Measurements from ENCODE around the gene ANKRD28.
"Not testable (repeated sequence)": the region's sequence is repeated elsewhere in the genome, so short reads cannot be mapped to it uniquely, and the experiment has no call there.

The ANKRD28 gene

DNA sequence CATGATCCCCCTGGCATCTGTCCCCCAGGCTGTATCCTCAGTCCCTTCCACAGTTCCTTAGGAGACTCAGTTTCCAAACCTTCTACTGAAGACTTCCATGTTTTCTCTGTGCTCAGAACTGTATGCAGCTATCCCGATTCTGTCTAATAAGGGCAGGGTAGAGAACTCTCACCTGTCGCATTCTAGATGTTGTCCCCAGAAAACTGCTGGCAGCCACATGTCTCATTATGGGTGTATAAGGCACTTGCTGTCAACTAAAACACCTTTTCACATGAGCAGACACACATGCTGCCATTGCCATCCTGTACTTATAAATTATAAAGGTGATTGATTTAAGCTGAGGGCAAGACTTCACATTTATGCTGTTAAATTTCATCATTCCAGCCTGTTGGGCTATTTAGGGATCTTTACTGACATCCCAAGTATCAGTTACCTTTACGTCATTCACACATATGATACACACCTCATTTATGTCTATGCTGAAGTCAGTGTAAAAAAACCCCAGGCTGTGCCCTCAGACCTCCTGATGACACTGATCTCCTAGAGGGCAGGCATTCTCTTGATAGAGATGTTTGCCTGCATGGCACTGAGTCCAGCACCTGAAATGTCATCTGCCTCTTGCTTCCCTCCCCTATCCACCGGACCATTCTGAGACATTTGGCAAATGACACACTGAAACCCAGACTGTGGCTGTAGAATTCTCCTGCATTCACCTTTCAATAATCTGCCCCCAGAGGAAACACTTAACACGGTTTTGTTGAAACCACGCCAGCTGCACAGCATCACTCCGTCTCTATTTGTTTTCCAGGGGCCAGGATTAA is 160.4 kb downstream of the ANKRD28 start:
- no peak for DNase-seq

DNA sequence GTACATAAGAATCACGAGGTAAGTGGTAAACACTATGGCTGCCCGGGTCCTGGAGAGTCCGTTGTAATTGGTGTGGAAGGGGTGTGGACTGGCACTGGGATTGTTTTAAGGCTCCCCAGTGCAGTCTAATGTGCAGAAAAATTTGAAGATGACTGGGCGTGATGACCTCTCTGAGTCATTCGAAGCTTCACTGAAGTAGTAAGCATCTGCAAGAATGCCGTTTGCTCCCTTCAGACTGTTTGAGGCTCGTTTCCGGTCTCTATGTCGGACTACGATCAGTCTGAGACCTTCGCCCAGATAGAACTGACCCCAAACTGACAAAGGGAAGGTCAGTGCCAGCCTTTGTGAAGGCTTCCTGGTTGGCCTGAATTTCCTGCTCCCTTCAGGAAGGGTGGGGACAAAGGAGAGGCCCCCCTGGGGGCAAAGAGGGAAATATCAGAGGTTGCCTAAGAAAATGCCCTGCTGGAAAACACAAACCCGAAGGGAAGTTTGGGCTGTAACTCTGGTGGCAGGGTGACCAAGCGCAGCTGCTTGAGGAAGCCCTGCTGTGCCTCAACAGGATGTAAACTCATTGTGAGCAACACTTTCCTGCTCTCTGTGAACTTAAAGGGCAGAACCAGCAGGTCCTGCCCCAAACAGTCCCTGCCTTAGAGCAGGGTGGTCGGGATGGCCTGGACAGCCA is 161.6 kb downstream of the ANKRD28 start:
- DNase-seq: no peak

DNA sequence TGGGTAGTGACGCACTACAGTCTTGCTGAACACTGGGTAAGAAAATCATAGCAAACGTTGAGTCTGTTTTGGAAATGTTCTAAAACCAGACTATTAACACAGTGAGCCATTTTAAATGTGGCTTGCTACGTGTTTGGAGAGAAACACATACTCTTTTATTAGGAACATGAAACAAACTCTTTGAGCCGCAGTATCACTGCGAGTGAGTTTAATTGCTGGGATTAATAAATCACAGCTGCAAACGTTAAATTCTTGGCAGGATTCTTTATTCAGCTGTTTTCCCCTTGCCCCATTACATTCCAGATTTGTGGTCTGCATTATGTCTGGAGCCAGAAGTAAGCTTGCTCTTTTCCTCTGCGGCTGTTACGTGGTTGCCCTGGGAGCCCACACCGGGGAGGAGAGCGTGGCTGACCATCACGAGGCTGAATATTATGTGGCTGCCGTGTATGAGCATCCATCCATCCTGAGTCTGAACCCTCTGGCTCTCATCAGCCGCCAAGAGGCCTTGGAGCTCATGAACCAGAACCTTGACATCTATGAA is 162.6 kb downstream of the ANKRD28 start:
- DNase-seq: peak in 13 of 51 donors; percentile 8 to 77 (median 27)

DNA sequence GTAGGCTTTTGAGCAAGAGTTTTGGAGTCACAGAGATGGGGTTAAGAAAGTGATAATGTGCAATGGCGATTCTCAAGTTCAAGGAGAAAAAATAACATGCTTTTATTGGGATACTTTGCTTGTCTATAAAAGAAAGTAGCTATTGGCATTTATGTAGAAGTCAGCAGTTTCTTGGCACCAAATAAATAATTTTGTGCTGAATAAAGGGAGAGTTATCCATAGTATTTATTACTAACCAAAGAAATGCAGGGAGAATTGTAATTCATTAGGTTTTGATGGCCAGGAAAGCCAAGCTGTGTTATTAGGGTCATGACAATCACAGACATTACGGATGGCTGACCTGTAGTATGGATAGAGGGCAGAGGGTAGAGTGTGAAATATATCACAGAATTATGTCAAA is 163.1 kb downstream of the ANKRD28 start:
- DNase-seq: no peak

DNA sequence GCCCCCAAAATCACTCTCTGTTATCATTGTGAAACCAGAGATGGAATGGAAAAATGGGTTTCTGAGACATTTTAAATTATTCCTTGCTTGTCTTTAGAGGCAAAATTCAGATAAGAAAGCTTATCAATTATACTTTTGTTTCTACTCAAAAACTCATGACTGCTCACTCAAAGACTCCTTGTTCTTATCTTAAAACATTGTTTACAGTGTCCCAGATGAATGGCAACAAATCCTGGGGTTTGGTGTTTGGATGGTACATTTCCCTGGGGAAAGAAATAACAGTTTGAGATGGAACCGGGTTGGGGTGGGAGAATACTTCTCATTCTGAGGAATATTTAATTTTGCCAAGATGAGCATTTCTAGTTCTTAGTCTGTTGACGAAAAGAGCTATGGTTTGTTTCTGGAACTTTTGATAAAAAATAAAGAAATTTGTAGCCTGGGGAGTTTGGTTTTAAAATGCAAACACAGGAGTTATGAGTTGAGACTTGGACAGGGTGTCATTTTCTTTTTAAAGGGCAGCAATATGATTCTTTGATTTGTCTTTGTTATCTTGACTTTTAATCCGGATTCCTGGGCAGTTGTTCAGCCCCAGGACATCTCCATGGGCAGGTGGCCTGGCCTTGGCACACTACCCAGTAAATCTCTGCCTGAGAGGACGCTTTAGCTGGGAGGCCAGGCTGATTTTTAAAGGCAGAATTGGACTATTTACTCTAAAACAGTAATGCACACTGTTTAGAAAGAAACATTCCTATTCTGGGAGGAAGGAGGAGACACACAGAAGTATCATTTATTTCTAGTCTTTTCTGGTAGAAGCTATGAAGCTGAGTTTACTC is 163.8 kb downstream of the ANKRD28 start:
- peak in 8 of 51 donors; percentile 21 to 66 (median 26) for DNase-seq

DNA sequence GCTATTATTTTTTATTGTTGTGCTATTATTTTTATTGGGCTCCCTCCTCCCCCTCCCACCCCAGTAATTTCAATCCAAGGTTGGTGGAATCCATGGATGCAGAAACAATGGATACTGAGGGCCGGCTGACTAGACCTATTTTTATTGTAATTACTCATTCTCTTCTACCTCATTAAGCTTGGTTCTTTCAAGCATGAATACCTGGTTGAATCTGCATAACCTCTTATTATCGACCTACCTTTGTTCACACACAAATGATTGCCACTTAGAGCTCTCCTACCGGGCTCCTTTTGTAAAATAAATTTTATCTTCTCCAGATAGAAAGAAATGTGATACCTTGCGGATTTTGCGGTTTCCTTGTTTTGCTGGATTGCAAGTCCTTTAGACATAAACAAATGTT is 164.6 kb downstream of the ANKRD28 start:
- DNase-seq: peak in 1 of 51 donors; percentile 30

DNA sequence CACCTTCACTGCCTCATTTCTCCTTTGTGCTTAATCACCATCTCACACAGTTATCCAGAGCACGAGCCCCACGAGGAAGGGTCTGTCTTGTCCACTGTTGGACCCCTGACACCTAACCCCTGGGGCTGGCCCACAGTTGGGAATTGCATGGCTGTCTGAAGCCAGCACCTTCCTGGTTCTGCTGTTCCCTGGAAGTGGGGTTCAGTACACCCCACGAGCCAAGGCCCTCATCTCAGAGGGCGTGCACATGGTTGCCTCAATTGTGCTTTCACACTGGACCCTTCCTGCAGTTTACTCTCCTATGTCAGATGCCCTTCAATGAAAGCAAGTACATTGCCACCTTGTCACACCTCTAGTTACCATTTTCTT is 165.6 kb downstream of the ANKRD28 start:
- DNase-seq: no peak

DNA sequence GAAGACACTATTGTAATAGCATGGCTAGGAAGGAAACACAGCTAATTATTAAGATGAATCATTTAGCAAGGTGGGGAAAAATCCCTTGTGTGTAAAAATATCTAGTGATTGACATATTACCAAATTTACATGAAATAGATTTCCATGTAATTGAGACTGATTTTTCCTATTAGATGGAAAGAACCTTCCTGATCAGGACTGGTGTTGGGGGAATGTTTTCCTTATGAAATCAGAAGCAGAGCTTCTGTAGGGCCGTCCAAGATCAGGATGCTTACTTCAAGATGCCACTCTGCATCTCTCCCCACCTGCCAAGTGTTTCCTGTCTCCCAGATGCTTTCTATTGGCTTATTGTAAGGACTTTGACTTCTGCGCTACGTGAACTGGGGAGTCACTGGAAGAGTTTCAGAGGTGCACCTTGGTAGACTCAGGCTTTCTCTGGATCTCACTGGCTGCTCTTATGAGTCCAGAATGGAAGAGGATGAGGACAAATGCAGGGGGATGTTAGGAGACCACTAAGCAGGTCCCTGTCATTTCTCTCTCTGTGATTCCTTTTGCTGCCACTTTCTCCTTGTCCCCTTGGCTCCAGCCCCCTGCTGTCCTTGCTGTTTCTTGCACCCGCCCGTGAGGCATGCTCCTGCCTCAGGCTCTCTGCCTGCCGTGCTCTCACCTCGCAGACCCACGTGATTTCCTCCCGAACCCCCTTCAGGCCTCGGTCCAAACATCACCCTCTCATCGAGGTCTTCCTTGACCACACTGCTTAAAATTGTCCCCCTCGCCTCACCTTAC is 166.2 kb downstream of the ANKRD28 start:
- DNase-seq: no peak

DNA sequence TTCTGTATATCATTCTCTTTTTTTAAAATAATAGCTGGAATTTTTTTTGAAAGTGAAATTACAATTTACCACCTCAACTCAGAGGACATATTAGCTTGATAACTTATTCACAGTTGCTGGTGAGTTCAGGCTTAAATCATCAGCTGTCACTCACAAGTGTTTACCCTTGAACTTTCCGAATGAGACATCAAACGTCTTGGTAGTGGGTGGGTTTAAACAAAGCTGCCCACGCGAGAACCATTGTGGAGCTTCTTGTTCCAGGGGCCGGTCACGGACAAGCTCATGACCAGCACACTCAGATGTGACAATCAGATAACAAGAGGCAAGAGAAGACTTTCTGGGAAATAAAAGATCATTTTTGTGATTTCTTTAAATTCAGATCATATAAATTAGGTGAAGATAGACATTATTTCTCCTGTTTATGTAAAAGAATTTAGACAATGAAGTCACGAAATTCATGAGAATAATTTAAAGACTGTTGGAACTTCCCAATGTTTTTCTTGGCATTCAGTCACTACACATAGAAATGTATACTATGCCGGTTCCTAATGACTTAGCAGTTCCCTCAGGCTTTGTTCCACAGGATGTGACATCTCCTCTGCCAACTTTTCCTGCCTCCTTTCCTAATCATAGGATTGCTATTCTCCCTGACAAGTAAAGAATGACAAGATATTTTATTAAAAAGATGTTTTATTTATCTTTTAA is 167.0 kb downstream of the ANKRD28 start:
- peak in 3 of 51 donors; percentile 33 to 77 (median 36) for DNase-seq

DNA sequence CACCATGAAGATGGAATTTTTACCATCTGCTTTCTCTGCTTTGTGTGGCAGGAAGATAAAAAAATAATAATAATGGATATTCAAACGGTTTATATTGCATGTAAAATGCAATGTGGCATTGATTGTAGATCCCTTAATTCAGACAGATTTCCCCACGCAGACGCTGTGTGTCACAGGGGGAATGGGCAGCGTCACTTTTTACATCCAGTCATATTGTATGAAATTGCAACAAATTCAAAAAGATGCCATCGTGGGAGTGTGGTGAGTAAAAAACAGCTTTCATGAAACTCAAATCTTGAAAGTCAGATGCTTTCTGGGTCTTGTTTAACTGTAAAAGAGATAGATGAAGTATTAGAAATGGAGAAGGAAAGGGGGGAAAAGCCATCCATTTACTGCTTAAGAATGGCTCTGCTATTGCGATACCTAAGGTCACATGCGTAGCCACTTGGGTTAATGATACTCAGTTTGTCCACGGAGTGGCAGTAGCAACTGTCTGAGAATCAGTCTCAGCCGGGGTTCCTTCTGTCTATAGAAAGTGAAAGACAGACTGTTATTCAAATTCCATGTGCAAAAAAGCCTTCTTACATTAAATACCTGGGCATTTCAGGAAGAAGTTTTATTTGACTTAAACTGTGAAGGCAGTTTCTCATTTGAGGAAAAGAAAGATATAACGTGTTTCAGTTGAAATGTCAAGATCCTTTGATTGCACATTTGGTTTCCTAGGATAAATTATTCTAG is 167.8 kb downstream of the ANKRD28 start:
- DNase-seq: peak in 30 of 51 donors; percentile 4 to 82 (median 44)

DNA sequence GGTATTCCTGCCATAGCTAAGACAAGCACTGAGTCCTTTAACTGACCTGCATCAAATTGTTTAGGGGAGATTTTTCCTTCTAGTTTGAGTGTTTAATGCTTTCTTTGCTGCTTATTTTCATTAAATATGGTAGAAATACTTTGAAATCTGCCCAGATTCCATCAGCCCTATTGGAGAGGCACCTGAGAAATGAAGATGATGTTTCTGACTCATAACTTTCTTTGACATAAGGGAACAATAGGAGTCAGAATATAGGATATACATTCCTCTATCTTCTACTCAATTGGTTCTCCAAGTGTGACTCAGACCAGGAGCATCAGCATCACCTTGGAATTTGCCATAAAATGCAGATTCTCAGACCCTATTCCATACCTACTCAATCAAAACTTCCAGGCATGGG is 168.8 kb downstream of the ANKRD28 start:
- DNase-seq: no peak

DNA sequence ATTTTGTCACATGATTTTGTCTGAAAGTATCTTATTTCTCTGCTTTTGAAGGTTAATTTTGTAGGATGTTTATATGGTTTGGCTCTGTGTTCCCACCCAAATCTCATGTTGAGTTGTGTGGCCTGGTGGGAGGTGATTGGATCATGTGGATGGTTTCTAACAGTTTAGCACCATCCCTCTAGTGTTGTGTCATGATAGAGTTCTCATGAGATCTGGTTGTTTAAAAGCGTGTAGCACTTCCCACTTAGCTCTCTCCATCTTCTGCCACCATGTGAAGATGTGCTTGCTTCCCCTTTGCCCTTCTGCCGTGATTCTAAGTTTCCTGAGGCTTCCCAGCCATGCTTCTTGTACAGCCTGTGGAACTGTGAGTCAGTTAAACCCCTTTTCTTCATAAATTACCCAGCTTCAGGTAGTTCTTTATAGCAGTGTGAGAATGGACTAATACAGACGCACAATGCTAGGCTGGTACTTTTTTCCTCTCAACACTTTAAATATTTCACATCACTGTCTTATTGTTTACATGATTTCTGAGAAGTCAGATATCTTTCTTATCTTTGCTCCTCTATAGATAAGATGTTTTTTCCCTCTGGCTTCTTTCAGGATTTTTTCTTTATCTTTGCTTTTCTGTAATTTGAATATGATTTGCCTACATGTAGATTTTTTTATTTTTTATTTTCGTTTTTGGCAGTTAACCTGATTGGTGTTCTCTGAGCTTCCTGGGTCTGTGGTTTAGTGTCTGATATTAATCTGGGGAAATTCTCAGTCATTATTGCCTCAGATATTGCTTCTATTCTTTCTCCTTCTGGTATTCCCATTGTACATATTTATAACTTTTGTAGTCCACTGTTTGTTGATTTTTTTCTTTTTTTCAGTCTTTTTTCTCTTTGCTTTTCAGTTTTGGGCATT is 174.0 kb downstream of the ANKRD28 start:
- DNase-seq: no peak

DNA sequence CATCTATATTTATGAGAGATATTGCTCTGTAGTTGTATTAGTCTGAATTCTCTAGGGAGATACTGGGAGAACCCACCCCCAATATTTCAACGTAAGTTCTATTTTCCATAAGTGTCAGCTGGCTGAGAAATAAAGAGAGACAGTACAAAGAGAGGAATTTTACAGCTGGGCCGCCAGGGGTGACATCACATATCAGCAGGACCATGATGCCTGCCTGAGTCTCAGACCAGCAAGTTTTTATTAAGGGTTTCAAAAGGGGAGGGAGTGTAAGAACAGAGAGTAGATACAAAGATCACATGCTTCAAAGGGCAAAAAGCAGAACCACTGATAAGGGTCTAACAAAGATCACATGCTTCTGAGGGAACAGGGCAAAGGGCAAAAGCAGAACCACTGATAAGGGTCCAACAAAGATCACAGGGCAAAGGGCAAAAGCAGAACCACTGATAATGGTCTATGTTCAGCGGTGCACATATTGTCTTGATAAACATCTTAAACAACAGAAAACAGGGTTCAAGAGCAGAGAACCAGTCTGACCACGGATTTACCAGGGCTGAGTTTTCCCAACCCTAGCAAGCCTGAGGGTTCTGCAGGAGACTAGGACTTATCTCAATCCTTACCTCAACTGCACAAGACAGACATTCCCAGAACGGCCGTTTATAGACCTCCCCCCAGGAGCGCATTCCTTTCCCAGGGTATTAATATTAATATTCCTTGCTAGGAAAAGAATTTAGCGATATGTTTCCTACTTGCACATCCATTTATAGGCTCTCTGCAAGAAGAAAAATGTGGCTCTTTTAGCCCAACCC is 177.9 kb downstream of the ANKRD28 start:
- DNase-seq: not testable (repeated sequence)
